Motor neuron (in vitro differentiated cells): ENCODE measurements around the gene SUPT7L. TPM values are rescaled to one million over a fixed set of nuclear protein-coding genes. Genes with fewer than 3 reads are reported as not detected.
"Not testable (repeated sequence)": the region's sequence is repeated elsewhere in the genome, so short reads cannot be mapped to it uniquely, and the experiment has no call there.

ENCODE experiments used
- ATAC-seq, 8 experiments: fragments of 200-7000 bp; cut with Tn5 transposase; replicated peaks in 6 of 8; 2 replicates each; pipeline ENCODE4 v1.8.0; 2021; ENCODE audit warnings: mild to moderate bottlenecking in 8 of 8, moderate library complexity in 8 of 8
- H3K27ac ChIP-seq, 2 donors: fragments of 250-450 bp; sonication (Bioruptor Pico); 2 replicates each; pipeline ENCODE4 v1.9.0; 2021; ENCODE audit warnings: antibody characterized with exemption in 2 of 2, mild to moderate bottlenecking in 2 of 2, moderate library complexity in 1 of 2
- H3K4me1 ChIP-seq, 2 donors: fragments of 250-450 bp; sonication (Bioruptor Pico); replicated peaks in 1 of 2; 2 replicates each; pipeline ENCODE4 v1.6.1; 2021; ENCODE audit warnings: antibody characterized with exemption in 2 of 2, mild to moderate bottlenecking in 2 of 2, moderate library complexity in 1 of 2
- H3K4me3 ChIP-seq, 5 donors: fragments of 250-450 bp; sonication (Bioruptor Pico); 2 replicates each; pipeline ENCODE4 v1.9.0; 2021; ENCODE audit warnings: antibody characterized with exemption in 5 of 5, mild to moderate bottlenecking in 5 of 5, moderate library complexity in 4 of 5
- WGBS, 10 experiments: fragments of 450-650 bp; shearing (Covaris generic); methylation state at CpG; one replicate each; pipeline ENCODE4 v1.0.0; 2022; 5-methylcytosine and 5-hydroxymethylcytosine counted together
- in situ Hi-C, 9 experiments: fragments of 400-800 bp; cut with MboI; loops; one replicate each; pipeline ENCODE4 v1.15.0; 2021; ENCODE audit warnings: low sequenced_read_pairs in 9 of 9, low pct_unique_long_range_greater_than_20kb in 2 of 9; ENCODE audit not compliant: unreplicated experiment in 9 of 9
- total RNA-seq, 8 experiments: library from RNA; unstranded; fragments of 300-600 nt; gene quantifications; 2 replicates each; pipeline versions ENCODE4 v1.2.3 to v1.2.4, GENCODE V29; 2022

Gene SUPT7L
- total RNA-seq, 8 experiments from 2014 or later = 33.9 to 59.7 (median 40.3) TPM

- WGBS, 10 experiments = 0 to 72% (median 17%) methylated on average over 1 to 3 of the region's 4 CpGs; no CpG with 5 or more reads in 5 of the 10 experiments
- Histone ChIP-seq H3K4me1 (no peaks in the 10 kb centered on the region), H3K27ac (no peak overlapping the region), H3K4me3 (no peak overlapping the region)
- ATAC-seq = peak; percentile 63 to 83 (median 80)
- in situ Hi-C loops = loop anchor here in 2 of 9 experiments (25.0 kb wide), 1 partner anchor 681 kb away; the partner anchor contains the start of gene FOSL2 (in 2 of the 2)
Measured at GRCh38 chr2:27705851-27706622, 42.6 kb upstream of the SUPT7L start.

- WGBS, 10 experiments = 79 to 100% (median 89%) methylated on average over 1 to 3 of the region's 5 CpGs; no CpG with 5 or more reads in 2 of the 10 experiments
- Histone ChIP-seq H3K4me1 (no peaks in the 10 kb centered on the region), H3K4me3 (no peak overlapping the region), H3K27ac (no peak overlapping the region)
- no peak for ATAC-seq
- in situ Hi-C loops = loop anchor here in 2 of 9 experiments (25.0 kb wide), 1 partner anchor 683 kb away; the partner anchor contains the start of gene FOSL2 (in 2 of the 2)
Measured at GRCh38 chr2:27704342-27704876, 41.0 kb upstream of the SUPT7L start.

DNA sequence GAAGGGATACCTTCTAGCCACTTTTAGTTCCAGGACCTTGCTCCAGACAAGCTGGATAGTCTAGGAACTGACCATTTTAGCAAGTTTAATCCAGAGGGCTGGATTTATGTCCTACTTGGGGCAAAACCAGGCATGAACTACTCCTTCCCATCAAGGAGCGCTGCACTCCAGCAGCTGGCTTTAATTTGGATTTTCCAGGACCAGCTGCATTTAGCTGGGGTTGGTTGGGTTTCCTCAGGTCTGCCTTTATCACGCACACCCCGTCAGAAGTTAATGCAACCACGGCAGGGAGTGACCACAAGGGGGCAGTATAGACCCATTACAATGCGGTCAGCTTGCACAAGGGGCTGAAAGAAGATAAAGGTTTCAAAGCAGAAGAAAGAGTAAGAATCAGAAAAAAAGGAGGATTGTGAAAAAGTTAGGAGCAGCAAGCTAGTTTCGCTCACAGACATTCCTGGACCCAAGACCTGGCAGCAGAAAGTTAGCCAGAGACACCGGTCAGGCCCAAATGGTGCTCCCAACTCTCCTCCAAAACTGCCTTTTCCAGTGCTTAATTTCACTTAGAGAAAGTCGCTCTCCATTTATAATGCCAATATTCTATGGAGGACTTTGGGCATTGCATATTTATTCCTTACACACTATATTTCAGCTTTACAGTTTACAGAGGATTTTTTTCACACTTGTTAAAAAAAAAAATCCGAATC is 40.4 kb upstream of the SUPT7L start:
- in situ Hi-C loops = loop anchor here in 2 of 9 experiments (25.0 kb wide), 1 partner anchor 684 kb away; the partner anchor contains the start of gene FOSL2 (in 2 of the 2)
- Histone ChIP-seq H3K4me3 (no peak overlapping the region), H3K4me1 (no peaks in the 10 kb centered on the region), H3K27ac (no peak overlapping the region)
- 7 to 50% (median 29%) methylated on average over 3 to 9 of the region's 9 CpGs; no CpG with 5 or more reads in 2 of the 10 experiments for WGBS, 10 experiments
- peak; percentile 41 to 86 (median 82) for ATAC-seq

- no peak overlapping the region for H3K27ac ChIP-seq
- no peak for ATAC-seq
- in situ Hi-C loops = loop anchor here in 2 of 9 experiments (25.0 kb wide), 1 partner anchor 685 kb away; the partner anchor contains the start of gene FOSL2 (in 2 of the 2)
- no peaks in the 10 kb centered on the region for H3K4me1 ChIP-seq
- WGBS, 10 experiments = 67 to 88% (median 75%) methylated on average over 1 of the region's 1 CpG; no CpG with 5 or more reads in 7 of the 10 experiments
- no peak overlapping the region for H3K4me3 ChIP-seq
Measured at GRCh38 chr2:27702302-27702701, 38.9 kb upstream of the SUPT7L start.

GRCh38 chr2:27701676-27702075 is 38.3 kb upstream of the SUPT7L start:
- 47 to 90% (median 68%) methylated on average over 2 to 5 of the region's 5 CpGs; no CpG with 5 or more reads in 6 of the 10 experiments for WGBS, 10 experiments
- ATAC-seq = peak in 1 of 8 experiments; percentile 1
- H3K4me1 ChIP-seq = no peaks in the 10 kb centered on the region
- in situ Hi-C loops = loop anchor here in 2 of 9 experiments (25.0 kb wide), 1 partner anchor 686 kb away; the partner anchor contains the start of gene FOSL2 (in 2 of the 2)
- no peak overlapping the region for H3K27ac ChIP-seq
- H3K4me3 ChIP-seq = no peak overlapping the region

DNA sequence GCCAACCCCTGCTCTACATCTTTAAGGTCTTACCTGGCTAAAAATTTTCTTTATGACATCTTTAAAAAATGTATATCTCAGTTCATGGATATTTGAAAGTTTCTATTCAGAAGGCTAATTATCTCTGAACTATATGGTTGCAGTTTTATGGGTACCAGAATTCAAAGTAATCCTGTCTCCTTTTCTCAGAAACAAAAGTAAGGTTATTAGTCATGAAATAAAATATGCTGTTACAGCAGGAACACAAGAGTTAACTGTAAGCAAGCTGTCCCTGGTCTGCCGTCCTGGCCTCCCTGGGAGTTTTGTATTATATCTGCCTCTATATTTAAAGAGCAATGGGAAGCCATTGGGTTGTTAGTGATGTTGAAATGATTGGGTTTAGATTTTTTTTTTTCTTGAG is 34.2 kb upstream of the SUPT7L start:
- in situ Hi-C loops = loop anchor here in 2 of 9 experiments (10.0 to 25.0 kb wide), 2 partner anchors 697 to 715 kb away; partner anchors contain the start of gene FOSL2 (in 1 of the 2)
- H3K4me3 ChIP-seq = no peak overlapping the region
- no peaks in the 10 kb centered on the region for H3K4me1 ChIP-seq
- H3K27ac ChIP-seq = no peak overlapping the region
- 50 to 100% (median 82%) methylated on average over 1 of the region's 1 CpG; no CpG with 5 or more reads in 5 of the 10 experiments for WGBS, 10 experiments
- ATAC-seq = no peak

- ATAC-seq = no peak
- Histone ChIP-seq H3K4me3 (no peak overlapping the region), H3K27ac (no peak overlapping the region), H3K4me1 (no peaks in the 10 kb centered on the region)
- in situ Hi-C loops = loop anchor here in 2 of 9 experiments (10.0 to 25.0 kb wide), 2 partner anchors 705 to 722 kb away; partner anchors contain the start of gene FOSL2 (in 1 of the 2)
Measured at GRCh38 chr2:27690052-27690451, 26.6 kb upstream of the SUPT7L start.

- H3K4me3 ChIP-seq = no peak overlapping the region
- no peaks in the 10 kb centered on the region for H3K4me1 ChIP-seq
- H3K27ac ChIP-seq = no peak overlapping the region
- 92 to 100% (median 100%) methylated on average over 1 to 2 of the region's 2 CpGs; no CpG with 5 or more reads in 5 of the 10 experiments for WGBS, 10 experiments
- in situ Hi-C loops = loop anchor here in 1 of 9 experiments (25.0 kb wide), 1 partner anchor 723 kb away; no protein-coding TSS in a partner anchor
- ATAC-seq = no peak
Measured at GRCh38 chr2:27689424-27689823, 26.0 kb upstream of the SUPT7L start.

- H3K4me1 ChIP-seq = no peaks in the 10 kb centered on the region
- H3K4me3 ChIP-seq = no peak overlapping the region
- ATAC-seq = no peak
- in situ Hi-C loops = loop anchor here in 1 of 9 experiments (25.0 kb wide), 1 partner anchor 725 kb away; no protein-coding TSS in a partner anchor
- H3K27ac ChIP-seq = no peak overlapping the region
- 89 to 100% (median 100%) methylated on average over 1 of the region's 1 CpG; no CpG with 5 or more reads in 5 of the 10 experiments for WGBS, 10 experiments
Measured at GRCh38 chr2:27687232-27687631, 23.8 kb upstream of the SUPT7L start.

DNA sequence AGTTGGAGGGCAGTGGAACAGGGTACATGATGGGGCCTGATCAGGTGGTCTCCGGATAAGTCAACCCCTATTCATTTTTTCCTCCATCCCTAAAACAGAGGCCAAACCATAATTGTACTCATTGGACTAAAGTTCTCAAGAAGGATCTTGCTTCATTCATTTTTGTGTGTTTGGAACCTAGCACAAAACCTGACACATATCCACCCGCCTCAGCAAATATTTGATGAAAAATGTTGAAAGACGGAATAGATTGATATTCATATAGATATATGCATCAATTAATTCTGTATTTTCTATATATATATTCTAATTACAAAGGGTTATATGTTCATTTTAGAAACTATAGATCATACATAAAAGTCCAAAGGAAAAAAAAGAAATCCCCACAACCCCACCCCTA is 22.2 kb upstream of the SUPT7L start:
- H3K27ac ChIP-seq = no peak overlapping the region
- WGBS, 10 experiments = 93 to 100% (median 100%) methylated on average over 1 to 3 of the region's 3 CpGs; no CpG with 5 or more reads in 1 of the 10 experiments
- H3K4me3 ChIP-seq = no peak overlapping the region
- no peak for ATAC-seq
- H3K4me1 ChIP-seq = no peaks in the 10 kb centered on the region
- in situ Hi-C loops = loop anchor here in 1 of 9 experiments (25.0 kb wide), 1 partner anchor 727 kb away; no protein-coding TSS in a partner anchor

GRCh38 chr2:27685006-27685405 is 21.6 kb upstream of the SUPT7L start:
- H3K4me1 ChIP-seq, ATAC-seq, H3K27ac ChIP-seq, H3K4me3 ChIP-seq: not testable (repeated sequence)
- WGBS, 10 experiments = 57 to 100% (median 96%) methylated on average over 1 of the region's 1 CpG
- in situ Hi-C loops = loop anchor here in 1 of 9 experiments (25.0 kb wide), 1 partner anchor 727 kb away; no protein-coding TSS in a partner anchor

GRCh38 chr2:27683390-27684071 is 20.1 kb upstream of the SUPT7L start:
- no peak overlapping the region for H3K4me3 ChIP-seq
- peak in 7 of 8 experiments; percentile 22 to 98 (median 77) for ATAC-seq
- in situ Hi-C loops = loop anchor here in 1 of 9 experiments (25.0 kb wide), 1 partner anchor 729 kb away; no protein-coding TSS in a partner anchor
- H3K27ac ChIP-seq = no peak overlapping the region
- 20 to 100% (median 42%) methylated on average over 1 to 9 of the region's 9 CpGs for WGBS, 10 experiments
- H3K4me1 ChIP-seq = no peaks in the 10 kb centered on the region
